ENCODE data around the gene ZFP36L2. TPM values are rescaled to one million over a fixed set of nuclear protein-coding genes. Genes with fewer than 3 reads are reported as not detected.
A peak's percentile ranks its signal among the peaks of the same experiment; 100 is the strongest.

Gene ZFP36L2
- total RNA-seq, 2 donors from 2014 or later, result 77.1 to 114 TPM

DNA sequence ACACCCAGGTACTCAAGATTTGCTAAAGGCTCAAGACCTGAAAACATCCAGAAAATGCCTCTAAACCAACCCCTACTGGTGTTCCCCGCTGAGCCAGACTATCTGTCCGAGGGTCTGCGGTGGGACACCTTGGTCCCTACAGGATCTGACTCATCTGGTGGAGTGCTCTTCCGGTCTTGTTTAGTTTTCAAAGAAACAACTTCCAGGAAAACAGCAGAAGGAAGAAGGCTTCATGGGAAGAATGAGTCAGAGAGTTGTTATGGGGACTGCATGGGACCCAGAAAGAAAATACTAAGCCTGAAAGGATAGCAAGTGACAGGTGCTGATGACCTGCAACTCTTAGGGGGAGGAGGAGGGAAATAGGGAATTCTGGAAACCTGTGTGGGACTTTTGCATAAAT, 41.3 kb downstream of the ZFP36L2 start:
- no peaks in the 10 kb centered on the region for H3K9me3 Mint-ChIP-seq
- no peaks in the 10 kb centered on the region for H3K36me3 ChIP-seq (ENCODE audit: control insufficient read depth, insufficient read depth, low read length)
- H3K9me3 ChIP-seq (ENCODE audit: control insufficient read depth, low read length), result no peaks in the 10 kb centered on the region
- 82 to 86% methylated on average over 1 to 4 of the region's 4 CpGs for WGBS, 2 experiments (ENCODE audit: insufficient coverage in 1 of 2, insufficient read length in 1 of 2)
- H3K4me1 Mint-ChIP-seq, result peaks cover 34% of the 10 kb centered on the region
- no peak overlapping the region for H3K4me3 Mint-ChIP-seq
- DNase-seq, result no peak
- no peak overlapping the region for H3K27ac ChIP-seq (ENCODE audit: low read depth, low read length)
- no peaks in the 10 kb centered on the region for H3K27me3 ChIP-seq (ENCODE audit: control insufficient read depth, insufficient read depth, low read length, poor library complexity, severe bottlenecking)
- H3K4me3 ChIP-seq (ENCODE audit: low read length), result no peak overlapping the region
- TF ChIP-seq, protein P1, sequence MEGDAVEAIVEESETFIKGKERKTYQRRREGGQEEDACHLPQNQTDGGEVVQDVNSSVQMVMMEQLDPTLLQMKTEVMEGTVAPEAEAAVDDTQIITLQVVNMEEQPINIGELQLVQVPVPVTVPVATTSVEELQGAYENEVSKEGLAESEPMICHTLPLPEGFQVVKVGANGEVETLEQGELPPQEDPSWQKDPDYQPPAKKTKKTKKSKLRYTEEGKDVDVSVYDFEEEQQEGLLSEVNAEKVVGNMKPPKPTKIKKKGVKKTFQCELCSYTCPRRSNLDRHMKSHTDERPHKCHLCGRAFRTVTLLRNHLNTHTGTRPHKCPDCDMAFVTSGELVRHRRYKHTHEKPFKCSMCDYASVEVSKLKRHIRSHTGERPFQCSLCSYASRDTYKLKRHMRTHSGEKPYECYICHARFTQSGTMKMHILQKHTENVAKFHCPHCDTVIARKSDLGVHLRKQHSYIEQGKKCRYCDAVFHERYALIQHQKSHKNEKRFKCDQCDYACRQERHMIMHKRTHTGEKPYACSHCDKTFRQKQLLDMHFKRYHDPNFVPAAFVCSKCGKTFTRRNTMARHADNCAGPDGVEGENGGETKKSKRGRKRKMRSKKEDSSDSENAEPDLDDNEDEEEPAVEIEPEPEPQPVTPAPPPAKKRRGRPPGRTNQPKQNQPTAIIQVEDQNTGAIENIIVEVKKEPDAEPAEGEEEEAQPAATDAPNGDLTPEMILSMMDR (conservative IDR thresholded peaks at IDR 0.05), result no peak
- H3K4me1 ChIP-seq (ENCODE audit: control insufficient read depth, insufficient read depth, low read length), result no peaks in the 10 kb centered on the region
- H3K27me3 Mint-ChIP-seq (ENCODE audit: insufficient read depth), result no peaks in the 10 kb centered on the region
- H3K36me3 Mint-ChIP-seq (ENCODE audit: low read depth), result no peaks in the 10 kb centered on the region
- H3K27ac Mint-ChIP-seq, result peak overlapping the region; percentile 61
- no peak overlapping the region for H3K9ac ChIP-seq (ENCODE audit: extremely low read depth, low read length, poor library complexity, severe bottlenecking)

DNA sequence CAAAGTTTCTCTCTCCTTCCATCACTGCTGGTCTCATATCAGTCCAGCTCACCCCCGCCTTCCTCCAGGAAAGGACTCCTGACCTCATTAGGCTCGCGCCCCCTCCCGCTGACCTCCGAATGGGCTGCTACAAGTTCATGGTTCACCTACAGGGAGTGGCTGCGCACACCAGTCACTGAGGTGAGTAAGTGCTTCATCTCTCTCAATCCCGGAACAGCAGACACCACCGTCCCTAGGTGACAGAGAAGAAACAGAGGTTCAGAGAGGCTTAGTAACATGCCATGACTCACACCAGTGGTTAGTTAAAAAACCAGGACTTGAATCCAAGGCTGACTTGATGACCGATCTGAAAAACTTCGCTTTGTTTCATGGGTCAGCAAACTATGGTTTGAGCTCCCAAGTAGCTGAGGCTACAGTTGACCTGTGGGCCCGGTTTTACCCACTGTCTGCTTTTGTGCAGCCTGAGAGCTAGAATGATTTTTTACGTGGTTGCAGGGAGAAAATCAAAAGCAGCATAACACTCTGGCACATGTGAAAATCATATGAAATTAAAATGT, 42.0 kb downstream of the ZFP36L2 start:
- Histone ChIP-seq H3K27me3 (ENCODE audit: control insufficient read depth, insufficient read depth, low read length, poor library complexity, severe bottlenecking) (no peaks in the 10 kb centered on the region), H3K9me3 (ENCODE audit: control insufficient read depth, low read length) (no peaks in the 10 kb centered on the region), H3K4me1 (ENCODE audit: control insufficient read depth, insufficient read depth, low read length) (no peaks in the 10 kb centered on the region), H3K9ac (ENCODE audit: extremely low read depth, low read length, poor library complexity, severe bottlenecking) (no peak overlapping the region), H3K36me3 (ENCODE audit: control insufficient read depth, insufficient read depth, low read length) (no peaks in the 10 kb centered on the region), H3K27ac (ENCODE audit: low read depth, low read length) (no peak overlapping the region), H3K4me3 (ENCODE audit: low read length) (no peak overlapping the region)
- TF ChIP-seq, protein P1 (conservative IDR thresholded peaks at IDR 0.05), result no peak
- H3K9me3 Mint-ChIP-seq, result no peaks in the 10 kb centered on the region
- H3K4me1 Mint-ChIP-seq, result peaks cover 36% of the 10 kb centered on the region
- no peaks in the 10 kb centered on the region for H3K27me3 Mint-ChIP-seq (ENCODE audit: insufficient read depth)
- no peak overlapping the region for H3K4me3 Mint-ChIP-seq
- no peaks in the 10 kb centered on the region for H3K36me3 Mint-ChIP-seq (ENCODE audit: low read depth)
- peak; percentile 55 for DNase-seq
- no peak overlapping the region for H3K27ac Mint-ChIP-seq
- 83 to 85% methylated on average over 9 to 12 of the region's 12 CpGs for WGBS, 2 experiments (ENCODE audit: insufficient coverage in 1 of 2, insufficient read length in 1 of 2)

DNA sequence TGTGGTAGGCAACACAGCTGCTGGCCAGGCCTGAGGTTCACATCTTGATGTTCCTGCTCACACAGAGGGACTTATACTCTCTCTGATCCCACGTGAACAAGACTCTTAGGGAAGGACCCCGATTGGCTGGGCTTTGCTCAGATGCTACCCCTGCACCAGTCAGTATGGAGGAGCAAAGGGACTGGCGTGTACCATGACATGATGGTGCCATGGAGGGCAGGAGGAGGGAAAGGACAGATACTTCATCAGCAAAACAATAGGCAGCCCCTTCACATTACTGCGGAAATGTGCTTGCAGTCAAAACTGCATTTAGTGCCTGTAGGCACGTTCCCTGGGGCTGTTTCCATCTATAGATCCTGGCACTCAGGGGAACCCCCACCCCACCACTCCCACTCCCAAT, 42.7 kb downstream of the ZFP36L2 start:
- Histone ChIP-seq H3K27me3 (ENCODE audit: control insufficient read depth, insufficient read depth, low read length, poor library complexity, severe bottlenecking) (no peaks in the 10 kb centered on the region), H3K9ac (ENCODE audit: extremely low read depth, low read length, poor library complexity, severe bottlenecking) (no peak overlapping the region), H3K36me3 (ENCODE audit: control insufficient read depth, insufficient read depth, low read length) (no peaks in the 10 kb centered on the region), H3K27ac (ENCODE audit: low read depth, low read length) (no peak overlapping the region), H3K4me3 (ENCODE audit: low read length) (no peak overlapping the region), H3K4me1 (ENCODE audit: control insufficient read depth, insufficient read depth, low read length) (peaks cover 4% of the 10 kb centered on the region), H3K9me3 (ENCODE audit: control insufficient read depth, low read length) (no peaks in the 10 kb centered on the region)
- H3K27me3 Mint-ChIP-seq (ENCODE audit: insufficient read depth), result no peaks in the 10 kb centered on the region
- H3K36me3 Mint-ChIP-seq (ENCODE audit: low read depth), result no peaks in the 10 kb centered on the region
- 60 to 68% methylated on average over 1 to 5 of the region's 5 CpGs for WGBS, 2 experiments (ENCODE audit: insufficient coverage in 1 of 2, insufficient read length in 1 of 2)
- no peak overlapping the region for H3K27ac Mint-ChIP-seq
- TF ChIP-seq, protein P1 (conservative IDR thresholded peaks at IDR 0.05), result no peak
- no peaks in the 10 kb centered on the region for H3K9me3 Mint-ChIP-seq
- H3K4me1 Mint-ChIP-seq, result peaks cover 43% of the 10 kb centered on the region
- peak; percentile 52 for DNase-seq
- no peak overlapping the region for H3K4me3 Mint-ChIP-seq
